Measurements from ENCODE around the gene FAM221B.

- no peak for TF ChIP-seq CTCF (IDR thresholded peaks at IDR 0.05; ENCODE audit: insufficient read depth, low read length, poor library complexity, severe bottlenecking)
- TF ChIP-seq EZH2phosphoT487 (conservative IDR thresholded peaks at IDR 0.05; ENCODE audit: low read length): no peak
These were observed 8.5 kb downstream of the FAM221B start for GRCh38 chr9:35820076-35820475.
